Effector memory CD4-positive, alpha-beta T cell (primary cell): Measurements from ENCODE around the gene CDK1.

Experiments used
- DNase-seq, 3 donors: peaks; one replicate each; pipeline ENCODE4 v3.0.0-alpha.2; 2020
- H3K27ac ChIP-seq: 2 replicates; pipeline ENCODE4 v1.7.0; 2013; ENCODE audit warnings: mild to moderate bottlenecking, low read length, moderate library complexity; ENCODE audit not compliant: insufficient read depth, poor library complexity, severe bottlenecking
- H3K27me3 ChIP-seq: replicated peaks from 2 replicates; pipeline ENCODE4 v1.7.0; 2013; ENCODE audit warnings: mild to moderate bottlenecking, low read length; ENCODE audit not compliant: insufficient read depth, control insufficient read depth, poor library complexity, severe bottlenecking
- H3K36me3 ChIP-seq: 2 replicates; pipeline ENCODE4 v1.7.0; 2013; ENCODE audit warnings: mild to moderate bottlenecking, low read length, moderate library complexity; ENCODE audit not compliant: control insufficient read depth, insufficient read depth
- H3K4me1 ChIP-seq: 2 replicates; pipeline ENCODE4 v1.7.0; 2013; ENCODE audit warnings: low read length, mild to moderate bottlenecking; ENCODE audit not compliant: control insufficient read depth, insufficient read depth, poor library complexity, severe bottlenecking
- H3K4me3 ChIP-seq: 2 replicates; pipeline ENCODE4 v1.7.0; 2013; ENCODE audit warnings: low read length, low read depth, mild to moderate bottlenecking; ENCODE audit not compliant: insufficient read depth, poor library complexity, severe bottlenecking
- H3K9me3 ChIP-seq: 2 replicates; pipeline ENCODE4 v1.7.0; 2013; ENCODE audit warnings: mild to moderate bottlenecking, low read length, moderate library complexity; ENCODE audit not compliant: control insufficient read depth

CDK1 gene

DNA sequence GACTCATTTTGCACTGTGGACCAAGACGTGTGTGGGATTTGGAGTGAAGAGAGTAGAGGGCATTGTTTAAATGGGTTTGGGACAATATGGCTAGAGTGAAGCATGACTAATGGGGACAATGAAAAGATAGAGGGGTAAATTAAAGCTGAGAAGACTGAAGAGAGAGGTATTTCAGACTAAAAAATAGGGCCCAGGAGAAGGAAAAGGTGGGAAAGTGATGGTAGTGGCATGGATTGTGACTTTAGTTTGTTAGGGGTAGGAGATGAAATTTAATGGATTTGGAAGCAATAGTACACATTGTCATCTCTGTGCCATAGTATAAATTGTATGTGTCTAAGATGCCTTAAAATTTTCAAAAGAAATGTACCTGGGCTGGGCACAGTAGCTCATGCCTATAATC lies 18.2 kb downstream of the CDK1 start:
- H3K27ac ChIP-seq = no peak overlapping the region
- no peaks in the 10 kb centered on the region for H3K9me3 ChIP-seq
- H3K4me3 ChIP-seq = no peak overlapping the region
- no peaks in the 10 kb centered on the region for H3K36me3 ChIP-seq
- DNase-seq = no peak
- H3K27me3 ChIP-seq = no peaks in the 10 kb centered on the region
- no peaks in the 10 kb centered on the region for H3K4me1 ChIP-seq

DNA sequence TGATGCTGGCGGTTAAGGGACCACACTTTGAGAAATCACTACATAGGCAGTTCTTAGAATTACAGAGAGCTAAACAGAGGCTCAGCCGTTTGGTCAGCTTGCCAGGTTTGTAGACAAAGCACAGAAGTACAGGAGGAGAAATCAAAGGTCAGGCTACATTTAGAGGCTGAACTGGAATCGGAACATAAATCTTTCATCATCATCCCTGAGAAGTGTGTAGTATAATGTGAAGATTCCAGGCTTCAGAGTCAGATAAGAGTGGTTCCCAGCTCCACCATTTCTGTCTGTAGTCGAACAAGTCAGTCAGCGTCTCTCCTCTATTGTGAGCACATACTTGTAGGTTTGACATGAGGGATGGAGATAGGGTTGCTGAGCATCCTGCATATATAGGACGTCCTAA lies 18.9 kb downstream of the CDK1 start:
- no peaks in the 10 kb centered on the region for H3K27me3 ChIP-seq
- H3K36me3 ChIP-seq = no peaks in the 10 kb centered on the region
- H3K4me1 ChIP-seq = no peaks in the 10 kb centered on the region
- H3K27ac ChIP-seq = no peak overlapping the region
- DNase-seq = no peak
- no peaks in the 10 kb centered on the region for H3K9me3 ChIP-seq
- H3K4me3 ChIP-seq = no peak overlapping the region

GRCh38 chr10:60798031-60798430 lies 19.8 kb downstream of the CDK1 start:
- DNase-seq = no peak
- no peaks in the 10 kb centered on the region for H3K36me3 ChIP-seq

GRCh38 chr10:60798870-60799269 lies 20.6 kb downstream of the CDK1 start:
- no peaks in the 10 kb centered on the region for H3K36me3 ChIP-seq
- no peaks in the 10 kb centered on the region for H3K27me3 ChIP-seq
- H3K9me3 ChIP-seq = no peaks in the 10 kb centered on the region
- no peak for DNase-seq
- H3K27ac ChIP-seq = no peak overlapping the region
- H3K4me3 ChIP-seq = no peak overlapping the region
- no peaks in the 10 kb centered on the region for H3K4me1 ChIP-seq

More at GRCh38 chr10:60798031-60798430, 19.8 kb downstream of the CDK1 start:
- Histone ChIP-seq H3K9me3 (no peaks in the 10 kb centered on the region), H3K27me3 (no peaks in the 10 kb centered on the region), H3K4me1 (no peaks in the 10 kb centered on the region), H3K27ac (no peak overlapping the region), H3K4me3 (no peak overlapping the region)

DNA sequence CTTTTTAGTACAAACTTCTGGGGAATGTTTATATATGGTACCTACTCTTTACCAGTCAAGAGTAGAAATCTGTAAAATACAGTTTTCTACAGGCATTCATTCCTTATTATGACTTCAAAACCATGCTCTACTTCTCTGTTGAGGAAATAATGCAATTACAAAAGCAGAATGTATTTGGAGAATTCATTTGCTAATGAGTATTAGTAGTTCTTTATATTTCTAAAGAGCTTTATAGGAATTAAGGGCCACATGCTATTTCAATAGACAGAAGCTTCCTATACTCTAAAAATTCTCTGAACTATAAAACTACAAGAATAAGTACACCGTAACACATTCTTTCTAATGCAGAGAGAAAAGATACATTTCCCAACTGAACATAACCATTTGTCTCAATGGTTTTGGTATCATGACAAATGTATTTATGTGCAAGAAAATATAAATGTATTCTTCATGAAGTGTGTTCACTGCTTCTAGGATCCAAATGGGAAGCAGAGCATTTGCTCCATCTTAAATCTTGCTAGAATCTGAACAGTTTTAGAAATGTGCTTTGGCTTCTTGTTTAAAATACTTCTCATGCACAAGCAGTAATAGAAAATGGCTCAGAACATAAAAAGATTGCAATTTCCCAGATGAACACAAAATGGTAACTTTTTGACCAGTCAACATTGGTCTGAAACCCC lies 21.8 kb downstream of the CDK1 start:
- Histone ChIP-seq H3K27ac (no peak overlapping the region), H3K4me3 (no peak overlapping the region), H3K27me3 (no peaks in the 10 kb centered on the region), H3K4me1 (no peaks in the 10 kb centered on the region), H3K36me3 (no peaks in the 10 kb centered on the region), H3K9me3 (no peaks in the 10 kb centered on the region)
- DNase-seq = no peak

DNA sequence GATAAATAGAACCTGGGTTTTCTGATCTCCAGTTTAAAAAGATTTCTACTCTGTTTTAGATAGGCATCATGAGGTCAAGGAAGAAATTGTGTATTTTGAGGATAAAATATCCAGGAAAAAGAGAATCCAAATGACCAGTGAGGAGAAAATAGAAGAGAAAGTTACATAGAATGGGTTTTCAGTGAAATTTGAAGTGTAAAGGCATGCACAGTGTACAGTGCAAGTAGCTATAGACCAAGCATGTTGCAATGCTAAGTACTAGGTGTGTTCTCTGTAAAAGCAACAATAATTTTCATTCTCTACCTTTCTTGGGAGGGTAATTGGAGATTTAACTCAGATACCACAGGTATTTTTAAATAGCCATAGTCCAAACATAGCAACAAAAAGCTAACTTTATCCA lies 22.6 kb downstream of the CDK1 start:
- no peak for DNase-seq
- Histone ChIP-seq H3K4me3 (no peak overlapping the region), H3K27ac (no peak overlapping the region)

GRCh38 chr10:60801522-60801921 lies 23.2 kb downstream of the CDK1 start:
- Histone ChIP-seq H3K27me3 (no peaks in the 10 kb centered on the region), H3K4me3 (no peak overlapping the region), H3K4me1 (no peaks in the 10 kb centered on the region)

More for the DNA sequence above, 22.6 kb downstream of the CDK1 start:
- Histone ChIP-seq H3K4me1 (no peaks in the 10 kb centered on the region), H3K36me3 (no peaks in the 10 kb centered on the region), H3K9me3 (no peaks in the 10 kb centered on the region), H3K27me3 (no peaks in the 10 kb centered on the region)

GRCh38 chr10:60803433-60803832 lies 25.2 kb downstream of the CDK1 start:
- Histone ChIP-seq H3K27me3 (no peaks in the 10 kb centered on the region), H3K4me1 (no peaks in the 10 kb centered on the region)

More at GRCh38 chr10:60801522-60801921, 23.2 kb downstream of the CDK1 start:
- no peaks in the 10 kb centered on the region for H3K9me3 ChIP-seq
- no peak overlapping the region for H3K27ac ChIP-seq
- no peak for DNase-seq
- H3K36me3 ChIP-seq = no peaks in the 10 kb centered on the region

DNA sequence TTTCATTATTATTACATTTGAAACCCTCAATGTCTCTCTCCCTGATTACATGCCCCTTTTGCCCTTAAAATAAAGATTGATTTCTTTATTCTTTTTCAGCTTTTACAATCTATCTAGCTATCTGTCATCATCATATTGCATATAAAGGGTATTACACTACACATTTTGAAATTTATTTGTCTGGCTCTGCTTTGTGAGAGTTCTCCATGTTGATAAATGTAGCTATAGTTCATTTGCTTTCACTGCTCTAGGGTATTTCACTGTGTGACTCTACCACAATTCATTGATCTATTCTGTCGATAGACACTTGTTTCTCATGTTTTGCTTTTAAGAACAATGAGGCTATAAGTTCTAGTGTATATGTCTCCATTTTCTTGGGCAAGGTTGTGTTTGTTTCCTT lies 25.6 kb downstream of the CDK1 start:
- H3K36me3 ChIP-seq = no peaks in the 10 kb centered on the region
- H3K4me3 ChIP-seq = no peak overlapping the region
- no peaks in the 10 kb centered on the region for H3K9me3 ChIP-seq
- no peak for DNase-seq
- no peak overlapping the region for H3K27ac ChIP-seq
- no peaks in the 10 kb centered on the region for H3K27me3 ChIP-seq
- H3K4me1 ChIP-seq = no peaks in the 10 kb centered on the region

More at GRCh38 chr10:60803433-60803832, 25.2 kb downstream of the CDK1 start:
- Histone ChIP-seq H3K36me3 (no peaks in the 10 kb centered on the region), H3K9me3 (no peaks in the 10 kb centered on the region), H3K27ac (no peak overlapping the region), H3K4me3 (no peak overlapping the region)
- DNase-seq = no peak

GRCh38 chr10:60806921-60807320 lies 28.6 kb downstream of the CDK1 start:
- Histone ChIP-seq H3K4me1 (no peaks in the 10 kb centered on the region), H3K4me3 (no peak overlapping the region), H3K27me3 (no peaks in the 10 kb centered on the region), H3K9me3 (no peaks in the 10 kb centered on the region), H3K36me3 (no peaks in the 10 kb centered on the region), H3K27ac (no peak overlapping the region)
- no peak for DNase-seq
